Natural killer cell (primary cell): ENCODE data around the gene KRT85. TPM values are rescaled to one million over a fixed set of nuclear protein-coding genes. Genes with fewer than 3 reads are reported as not detected.

Experiments used
- ATAC-seq, 3 donors: fragments of 150-1000 bp in 2 of 3; fragments of 200-7000 bp in 1 of 3; cut with Tn5 transposase; 1 replicate in 1 of 3; 2 replicates in 2 of 3; pipeline ENCODE4 v1.10.0; 2021; ENCODE audit warnings: mild to moderate bottlenecking in 2 of 3, moderate library complexity in 2 of 3
- DNase-seq, 2 donors: peaks; one replicate each; pipeline versions ENCODE4 v3.0.0 to v3.0.0-alpha.2; 2013 to 2021; ENCODE audit warnings: mixed read lengths in 1 of 2
- H3K27ac ChIP-seq: one replicate; pipeline ENCODE4 v1.5.1; 2013; ENCODE audit warnings: mild to moderate bottlenecking, low read length
- H3K27me3 ChIP-seq: one replicate; pipeline ENCODE4 v1.6.1; 2013; ENCODE audit warnings: low read length; ENCODE audit not compliant: control insufficient read depth, insufficient read depth
- H3K36me3 ChIP-seq: one replicate; pipeline ENCODE4 v1.6.1; 2013; ENCODE audit warnings: low read length; ENCODE audit not compliant: control insufficient read depth, insufficient read depth
- H3K4me1 ChIP-seq: one replicate; pipeline ENCODE4 v1.6.1; 2013; ENCODE audit warnings: low read length; ENCODE audit not compliant: control insufficient read depth, insufficient read depth
- H3K4me3 ChIP-seq: one replicate; pipeline ENCODE4 v1.5.1; 2013; ENCODE audit warnings: low read length
- H3K9me3 ChIP-seq: one replicate; pipeline ENCODE4 v1.6.1; 2013; ENCODE audit warnings: low read length; ENCODE audit not compliant: control insufficient read depth, insufficient read depth
- H3K27ac Mint-ChIP-seq, 2 donors: one replicate each; pipeline ENCODE4 v1.8.0; 2022; ENCODE audit warnings: mild to moderate bottlenecking in 2 of 2, mixed read lengths in 2 of 2, moderate library complexity in 1 of 2
- H3K27me3 Mint-ChIP-seq, 2 donors: one replicate each; pipeline ENCODE4 v1.8.0; 2022; ENCODE audit warnings: low read depth in 2 of 2, mixed read lengths in 2 of 2
- H3K36me3 Mint-ChIP-seq: one replicate; pipeline ENCODE4 v1.8.0; 2022; ENCODE audit warnings: mixed read lengths
- H3K4me1 Mint-ChIP-seq, 2 donors: one replicate each; pipeline ENCODE4 v1.8.0; 2022; ENCODE audit warnings: mixed read lengths in 2 of 2
- H3K4me3 Mint-ChIP-seq: one replicate; pipeline ENCODE4 v1.8.0; 2022; ENCODE audit warnings: mild to moderate bottlenecking, moderate library complexity, mixed read lengths
- H3K9me3 Mint-ChIP-seq, 2 donors: one replicate each; pipeline ENCODE4 v1.8.0; 2022; ENCODE audit warnings: mixed read lengths in 2 of 2
- CTCF ChIP-seq: fragments of 200-600 bp; IDR thresholded peaks from one replicate; pipeline ENCODE4 v1.8.0; 2022; ENCODE audit warnings: antibody characterized with exemption
- WGBS: methylation state at CpG from one replicate; pipeline ENCODE4 v1.1.7; 2013; ENCODE audit warnings: missing lambda C conversion rate; ENCODE audit not compliant: insufficient coverage; 5-methylcytosine and 5-hydroxymethylcytosine counted together
- intact Hi-C: fragments of 100-400 bp; cut with micrococcal nuclease; formaldehyde crosslinking; loops from one replicate; pipeline ENCODE4 v1.14.2; 2022
- total RNA-seq, 4 donors: library from RNA; stranded (reverse); fragments of 120-200 nt in 1 of 4; gene quantifications; one replicate each; pipeline versions ENCODE4 v1.2.3 to v1.2.4, GENCODE V29; 2013 to 2022

KRT85 gene
- total RNA-seq, 3 donors from 2014 or later (not counting 1 experiment from before 2014, with no cell fraction given): not detected

GRCh38 chr12:52333321-52333720 is 34.0 kb downstream of the KRT85 start:
- DNase-seq (no peak), ATAC-seq (no peak)
- Mint-ChIP-seq H3K27ac (no peak overlapping the region), H3K36me3 (no peaks in the 10 kb centered on the region), H3K4me1 (no peaks in the 10 kb centered on the region), H3K27me3 (peaks cover 47% of the 10 kb centered on the region in 2 donors), H3K4me3 (no peak overlapping the region), H3K9me3 (peaks cover 0 to 4% of the 10 kb centered on the region in 2 donors)
- H3K27me3 ChIP-seq: peaks cover 6% of the 10 kb centered on the region
- H3K9me3 ChIP-seq: no peaks in the 10 kb centered on the region
- H3K4me3 ChIP-seq: no peak overlapping the region
- no peak for TF ChIP-seq CTCF
- 67% methylated on average over 3 of the region's 3 CpGs for WGBS
- no peaks in the 10 kb centered on the region for H3K36me3 ChIP-seq
- no peaks in the 10 kb centered on the region for H3K4me1 ChIP-seq
- no peak overlapping the region for H3K27ac ChIP-seq
- intact Hi-C loops: no loop called here

GRCh38 chr12:52332381-52332780 is 34.9 kb downstream of the KRT85 start:
- no peak for TF ChIP-seq CTCF
- ATAC-seq (no peak), DNase-seq (no peak)
- Mint-ChIP-seq H3K36me3 (no peaks in the 10 kb centered on the region), H3K9me3 (peaks cover 0 to 4% of the 10 kb centered on the region in 2 donors), H3K4me1 (peaks cover 4 to 5% of the 10 kb centered on the region in 2 donors), H3K4me3 (no peak overlapping the region), H3K27me3 (peaks cover 44 to 50% of the 10 kb centered on the region in 2 donors), H3K27ac (no peak overlapping the region)
- no peaks in the 10 kb centered on the region for H3K9me3 ChIP-seq
- no peak overlapping the region for H3K4me3 ChIP-seq
- no peak overlapping the region for H3K27ac ChIP-seq
- no peaks in the 10 kb centered on the region for H3K36me3 ChIP-seq
- H3K4me1 ChIP-seq: peaks cover 3% of the 10 kb centered on the region
- 100% methylated on average over 1 of the region's 1 CpG for WGBS
- intact Hi-C loops: no loop called here
- H3K27me3 ChIP-seq: peaks cover 6% of the 10 kb centered on the region

GRCh38 chr12:52331833-52332232 is 35.4 kb downstream of the KRT85 start:
- Mint-ChIP-seq H3K4me3 (no peak overlapping the region), H3K9me3 (peaks cover 0 to 4% of the 10 kb centered on the region in 2 donors), H3K4me1 (peaks cover 8 to 10% of the 10 kb centered on the region in 2 donors), H3K36me3 (no peaks in the 10 kb centered on the region), H3K27ac (no peak overlapping the region), H3K27me3 (peaks cover 50 to 54% of the 10 kb centered on the region in 2 donors)
- no peaks in the 10 kb centered on the region for H3K9me3 ChIP-seq
- TF ChIP-seq CTCF: no peak
- peaks cover 3% of the 10 kb centered on the region for H3K4me1 ChIP-seq
- H3K36me3 ChIP-seq: no peaks in the 10 kb centered on the region
- no peak for ATAC-seq
- intact Hi-C loops: no loop called here
- DNase-seq: no peak
- 93% methylated on average over 3 of the region's 3 CpGs for WGBS
- H3K27me3 ChIP-seq: peaks cover 6% of the 10 kb centered on the region
- no peak overlapping the region for H3K4me3 ChIP-seq
- no peak overlapping the region for H3K27ac ChIP-seq

GRCh38 chr12:52331039-52331438 is 36.2 kb downstream of the KRT85 start:
- Histone ChIP-seq H3K36me3 (no peaks in the 10 kb centered on the region), H3K4me1 (peaks cover 3% of the 10 kb centered on the region), H3K27ac (no peak overlapping the region), H3K9me3 (no peaks in the 10 kb centered on the region), H3K27me3 (peaks cover 6% of the 10 kb centered on the region), H3K4me3 (no peak overlapping the region)
- intact Hi-C loops: no loop called here
- Mint-ChIP-seq H3K4me3 (no peak overlapping the region), H3K9me3 (no peaks in the 10 kb centered on the region), H3K27me3 (peaks cover 51 to 59% of the 10 kb centered on the region in 2 donors), H3K4me1 (peaks cover 8 to 10% of the 10 kb centered on the region in 2 donors), H3K36me3 (no peaks in the 10 kb centered on the region), H3K27ac (no peak overlapping the region)
- WGBS: 70% methylated on average over 1 of the region's 1 CpG
- no peak for TF ChIP-seq CTCF
- ATAC-seq (no peak), DNase-seq (no peak)
